ENCODE data around the gene BPIFB4.

- TF ChIP-seq YBX1 (IDR thresholded peaks at IDR 0.05), result no peak
- no peak for TF ChIP-seq DPF2 (IDR thresholded peaks at IDR 0.05)
- TF ChIP-seq, protein P1, sequence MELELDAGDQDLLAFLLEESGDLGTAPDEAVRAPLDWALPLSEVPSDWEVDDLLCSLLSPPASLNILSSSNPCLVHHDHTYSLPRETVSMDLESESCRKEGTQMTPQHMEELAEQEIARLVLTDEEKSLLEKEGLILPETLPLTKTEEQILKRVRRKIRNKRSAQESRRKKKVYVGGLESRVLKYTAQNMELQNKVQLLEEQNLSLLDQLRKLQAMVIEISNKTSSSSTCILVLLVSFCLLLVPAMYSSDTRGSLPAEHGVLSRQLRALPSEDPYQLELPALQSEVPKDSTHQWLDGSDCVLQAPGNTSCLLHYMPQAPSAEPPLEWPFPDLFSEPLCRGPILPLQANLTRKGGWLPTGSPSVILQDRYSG (tag; conservative IDR thresholded peaks at IDR 0.05; ENCODE audit: low read depth), result no peak
- TF ChIP-seq TEAD2 (tag; IDR thresholded peaks at IDR 0.05), result no peak
These were observed 11.0 kb upstream of the BPIFB4 start for GRCh38 chr20:33068251-33068939.

All from K562 (cell line).